ENCODE data around the gene SCARB2. TPM values are rescaled to one million over a fixed set of nuclear protein-coding genes. Genes with fewer than 3 reads are reported as not detected.
A peak's percentile ranks its signal among the peaks of the same experiment; 100 is the strongest.

SCARB2 gene
- total and polyA plus RNA-seq, 2 experiments from 2014 or later, result 131 to 246 TPM

- Histone ChIP-seq H3K27ac (peak overlapping the region; percentile 93), H3K4me2 (peak overlapping the region; percentile 75), H3K36me3 (replicated peaks; ENCODE audit: insufficient read depth, low read depth) (no peaks in the 10 kb centered on the region), H3K4me1 (ENCODE audit: insufficient read depth) (peaks cover 44% of the 10 kb centered on the region), H3K9me3 (ENCODE audit: low read depth) (no peaks in the 10 kb centered on the region), H3K9me2 (replicated peaks; ENCODE audit: insufficient read depth) (no peaks in the 10 kb centered on the region), H2AFZ (no peak overlapping the region), H3K79me2 (peaks cover 96% of the 10 kb centered on the region), H4K20me1 (ENCODE audit: insufficient read depth, poor library complexity, severe bottlenecking) (peaks cover 37% of the 10 kb centered on the region), H3K27me3 (no peaks in the 10 kb centered on the region), H3K4me3 (no peak overlapping the region)
- DNase-seq (ENCODE audit: low spot score), result no peak
- WGBS (ENCODE audit: low lambda C conversion rate, missing lambda C conversion rate), result 61% methylated on average over 7 of the region's 7 CpGs
- TF ChIP-seq EZH2 (IDR thresholded peaks at IDR 0.05; ENCODE audit: borderline replicate concordance) (no peak), CTCF (IDR thresholded peaks at IDR 0.05; ENCODE audit: poor library complexity) (no peak), EZH2phosphoT487 (IDR thresholded peaks at IDR 0.05; ENCODE audit: low read depth, severe bottlenecking, unreplicated experiment) (no peak)
These were observed 7.2 kb downstream of the SCARB2 start for GRCh38 chr4:76206222-76206942.

GRCh38 chr4:76205476-76205875 lies 8.1 kb downstream of the SCARB2 start:
- no peaks in the 10 kb centered on the region for H3K9me3 ChIP-seq (ENCODE audit: low read depth)
- H3K4me1 ChIP-seq (ENCODE audit: insufficient read depth), result peaks cover 48% of the 10 kb centered on the region
- peaks cover 96% of the 10 kb centered on the region for H3K79me2 ChIP-seq
- no peaks in the 10 kb centered on the region for H3K27me3 ChIP-seq
- H4K20me1 ChIP-seq (ENCODE audit: insufficient read depth, poor library complexity, severe bottlenecking), result peaks cover 34% of the 10 kb centered on the region
- peak overlapping the region; percentile 93 for H3K27ac ChIP-seq
- no peak for DNase-seq (ENCODE audit: low spot score)
- H2AFZ ChIP-seq, result no peak overlapping the region
- H3K9me2 ChIP-seq (replicated peaks; ENCODE audit: insufficient read depth), result no peaks in the 10 kb centered on the region
- TF ChIP-seq EZH2 (IDR thresholded peaks at IDR 0.05; ENCODE audit: borderline replicate concordance), result no peak
- no peak for TF ChIP-seq EZH2phosphoT487 (IDR thresholded peaks at IDR 0.05; ENCODE audit: low read depth, severe bottlenecking, unreplicated experiment)
- no peak for TF ChIP-seq CTCF (IDR thresholded peaks at IDR 0.05; ENCODE audit: poor library complexity)
- no peaks in the 10 kb centered on the region for H3K36me3 ChIP-seq (replicated peaks; ENCODE audit: insufficient read depth, low read depth)
- no peak overlapping the region for H3K4me2 ChIP-seq
- no peak overlapping the region for H3K4me3 ChIP-seq

GRCh38 chr4:76204936-76205335 lies 8.7 kb downstream of the SCARB2 start:
- Histone ChIP-seq H3K27ac (no peak overlapping the region), H3K27me3 (no peaks in the 10 kb centered on the region), H3K4me3 (no peak overlapping the region), H3K36me3 (replicated peaks; ENCODE audit: insufficient read depth, low read depth) (no peaks in the 10 kb centered on the region), H3K4me2 (no peak overlapping the region), H2AFZ (no peak overlapping the region), H4K20me1 (ENCODE audit: insufficient read depth, poor library complexity, severe bottlenecking) (peaks cover 31% of the 10 kb centered on the region), H3K4me1 (ENCODE audit: insufficient read depth) (peaks cover 54% of the 10 kb centered on the region), H3K79me2 (peaks cover 96% of the 10 kb centered on the region), H3K9me3 (ENCODE audit: low read depth) (no peaks in the 10 kb centered on the region), H3K9me2 (replicated peaks; ENCODE audit: insufficient read depth) (no peaks in the 10 kb centered on the region)
- WGBS (ENCODE audit: low lambda C conversion rate, missing lambda C conversion rate), result 100% methylated on average over 1 of the region's 1 CpG
- TF ChIP-seq EZH2 (IDR thresholded peaks at IDR 0.05; ENCODE audit: borderline replicate concordance) (no peak), CTCF (IDR thresholded peaks at IDR 0.05; ENCODE audit: poor library complexity) (no peak), EZH2phosphoT487 (IDR thresholded peaks at IDR 0.05; ENCODE audit: low read depth, severe bottlenecking, unreplicated experiment) (no peak)
- DNase-seq (ENCODE audit: low spot score), result no peak
